ENCODE data around the gene MEIKIN.

DNA sequence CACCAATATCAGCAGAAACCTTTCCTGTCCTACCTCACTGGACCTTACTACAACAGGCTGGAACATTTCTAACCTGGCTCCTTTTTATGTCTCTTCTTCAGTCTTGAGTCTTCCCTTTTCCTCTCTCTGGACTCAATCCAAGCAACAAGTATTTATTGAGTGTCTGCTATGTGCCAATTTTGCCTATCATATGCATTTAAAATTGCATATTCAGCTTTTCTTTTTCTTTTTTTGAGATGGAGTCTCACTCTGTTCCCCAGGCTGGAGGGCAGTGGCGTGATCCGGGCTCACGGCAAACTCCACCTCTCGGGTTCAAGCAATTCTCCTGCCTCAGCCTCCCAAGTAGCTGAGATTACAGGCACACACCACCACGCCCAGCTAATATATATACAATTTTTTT, 65.8 kb downstream of the MEIKIN start:
- TF ChIP-seq, protein P1, sequence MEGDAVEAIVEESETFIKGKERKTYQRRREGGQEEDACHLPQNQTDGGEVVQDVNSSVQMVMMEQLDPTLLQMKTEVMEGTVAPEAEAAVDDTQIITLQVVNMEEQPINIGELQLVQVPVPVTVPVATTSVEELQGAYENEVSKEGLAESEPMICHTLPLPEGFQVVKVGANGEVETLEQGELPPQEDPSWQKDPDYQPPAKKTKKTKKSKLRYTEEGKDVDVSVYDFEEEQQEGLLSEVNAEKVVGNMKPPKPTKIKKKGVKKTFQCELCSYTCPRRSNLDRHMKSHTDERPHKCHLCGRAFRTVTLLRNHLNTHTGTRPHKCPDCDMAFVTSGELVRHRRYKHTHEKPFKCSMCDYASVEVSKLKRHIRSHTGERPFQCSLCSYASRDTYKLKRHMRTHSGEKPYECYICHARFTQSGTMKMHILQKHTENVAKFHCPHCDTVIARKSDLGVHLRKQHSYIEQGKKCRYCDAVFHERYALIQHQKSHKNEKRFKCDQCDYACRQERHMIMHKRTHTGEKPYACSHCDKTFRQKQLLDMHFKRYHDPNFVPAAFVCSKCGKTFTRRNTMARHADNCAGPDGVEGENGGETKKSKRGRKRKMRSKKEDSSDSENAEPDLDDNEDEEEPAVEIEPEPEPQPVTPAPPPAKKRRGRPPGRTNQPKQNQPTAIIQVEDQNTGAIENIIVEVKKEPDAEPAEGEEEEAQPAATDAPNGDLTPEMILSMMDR (IDR thresholded peaks at IDR 0.05; ENCODE audit: low read depth, low read length, missing input control): no peak
- TF ChIP-seq, protein P2, sequence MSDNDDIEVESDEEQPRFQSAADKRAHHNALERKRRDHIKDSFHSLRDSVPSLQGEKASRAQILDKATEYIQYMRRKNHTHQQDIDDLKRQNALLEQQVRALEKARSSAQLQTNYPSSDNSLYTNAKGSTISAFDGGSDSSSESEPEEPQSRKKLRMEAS (IDR thresholded peaks at IDR 0.05): no peak
- TF ChIP-seq JUND (IDR thresholded peaks at IDR 0.05) (no peak), TAF1 (conservative IDR thresholded peaks at IDR 0.05) (no peak), YY1 (IDR thresholded peaks at IDR 0.05) (no peak), FOXA1 (IDR thresholded peaks at IDR 0.05) (no peak), GABPA (IDR thresholded peaks at IDR 0.05 in 1 of 2, conservative IDR thresholded peaks at IDR 0.05 in 1 of 2) (no peak), SP1 (IDR thresholded peaks at IDR 0.05) (no peak), RAD21 (IDR thresholded peaks at IDR 0.05) (no peak), EGR1 (IDR thresholded peaks at IDR 0.05; ENCODE audit: low read depth in 2 of 2) (no peak)
- TF ChIP-seq, protein P3, sequence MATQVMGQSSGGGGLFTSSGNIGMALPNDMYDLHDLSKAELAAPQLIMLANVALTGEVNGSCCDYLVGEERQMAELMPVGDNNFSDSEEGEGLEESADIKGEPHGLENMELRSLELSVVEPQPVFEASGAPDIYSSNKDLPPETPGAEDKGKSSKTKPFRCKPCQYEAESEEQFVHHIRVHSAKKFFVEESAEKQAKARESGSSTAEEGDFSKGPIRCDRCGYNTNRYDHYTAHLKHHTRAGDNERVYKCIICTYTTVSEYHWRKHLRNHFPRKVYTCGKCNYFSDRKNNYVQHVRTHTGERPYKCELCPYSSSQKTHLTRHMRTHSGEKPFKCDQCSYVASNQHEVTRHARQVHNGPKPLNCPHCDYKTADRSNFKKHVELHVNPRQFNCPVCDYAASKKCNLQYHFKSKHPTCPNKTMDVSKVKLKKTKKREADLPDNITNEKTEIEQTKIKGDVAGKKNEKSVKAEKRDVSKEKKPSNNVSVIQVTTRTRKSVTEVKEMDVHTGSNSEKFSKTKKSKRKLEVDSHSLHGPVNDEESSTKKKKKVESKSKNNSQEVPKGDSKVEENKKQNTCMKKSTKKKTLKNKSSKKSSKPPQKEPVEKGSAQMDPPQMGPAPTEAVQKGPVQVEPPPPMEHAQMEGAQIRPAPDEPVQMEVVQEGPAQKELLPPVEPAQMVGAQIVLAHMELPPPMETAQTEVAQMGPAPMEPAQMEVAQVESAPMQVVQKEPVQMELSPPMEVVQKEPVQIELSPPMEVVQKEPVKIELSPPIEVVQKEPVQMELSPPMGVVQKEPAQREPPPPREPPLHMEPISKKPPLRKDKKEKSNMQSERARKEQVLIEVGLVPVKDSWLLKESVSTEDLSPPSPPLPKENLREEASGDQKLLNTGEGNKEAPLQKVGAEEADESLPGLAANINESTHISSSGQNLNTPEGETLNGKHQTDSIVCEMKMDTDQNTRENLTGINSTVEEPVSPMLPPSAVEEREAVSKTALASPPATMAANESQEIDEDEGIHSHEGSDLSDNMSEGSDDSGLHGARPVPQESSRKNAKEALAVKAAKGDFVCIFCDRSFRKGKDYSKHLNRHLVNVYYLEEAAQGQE (IDR thresholded peaks at IDR 0.05): no peak
